Vagina (tissue), 2 donors: Measurements from ENCODE around the gene NTSR1.
"Not testable (repeated sequence)": the region's sequence is repeated elsewhere in the genome, so short reads cannot be mapped to it uniquely, and the experiment has no call there.

Experiments
- POLR2A ChIP-seq, 2 donors: fragments of 450-650 bp; IDR thresholded peaks; one replicate each; pipeline ENCODE4 v1.6.1; 2017; ENCODE audit warnings: antibody characterized with exemption in 2 of 2, mild to moderate bottlenecking in 2 of 2, moderate library complexity in 2 of 2
- POLR2AphosphoS5 ChIP-seq, 2 donors: sonication (generic); formaldehyde crosslinking; IDR thresholded peaks; one replicate each; pipeline ENCODE4 v1.9.0; 2017; ENCODE audit warnings: antibody characterized with exemption in 2 of 2, mild to moderate bottlenecking in 2 of 2, low read depth in 1 of 2; ENCODE audit not compliant: insufficient read depth in 1 of 2
- TF ChIP-seq, protein P1 (sequence below), 3 experiments: fragments of 450-650 bp in 2 of 3; fragments of 200-600 bp in 1 of 3; sonication (generic) in 1 of 3; IDR thresholded peaks; one replicate each; pipeline ENCODE4 v1.5.1; 2017 to 2019; ENCODE audit warnings: antibody characterized with exemption in 3 of 3, mild to moderate bottlenecking in 2 of 3, moderate library complexity in 2 of 3

DNA sequence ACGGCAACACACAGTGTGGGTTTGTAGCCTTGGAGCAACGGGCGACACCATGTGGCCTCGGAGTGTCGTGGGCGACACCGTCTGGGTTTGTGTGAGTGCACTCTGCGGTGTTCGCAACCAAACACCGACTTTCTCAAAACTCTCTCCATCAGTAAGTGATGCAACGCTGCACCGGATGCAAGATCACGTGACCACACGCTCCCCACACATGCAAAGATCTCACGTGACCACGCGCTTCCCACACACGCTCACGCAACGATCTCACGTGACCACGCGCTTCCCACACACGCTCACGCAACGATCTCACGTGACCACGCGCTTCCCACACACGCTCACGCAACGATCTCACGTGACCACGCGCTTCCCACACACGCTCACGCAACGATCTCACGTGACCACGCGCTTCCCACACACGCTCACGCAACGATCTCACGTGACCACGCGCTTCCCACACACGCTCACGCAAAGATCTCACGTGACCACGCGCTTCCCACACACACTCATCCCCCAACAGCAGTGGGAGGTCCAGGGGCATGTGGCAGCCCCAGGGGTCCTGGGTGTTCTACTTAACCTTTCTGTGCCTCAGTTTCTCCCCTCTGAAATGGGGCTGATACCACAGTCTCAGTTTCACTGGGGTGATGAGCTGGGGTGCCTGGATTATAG is 24.8 kb upstream of the NTSR1 start:
- TF ChIP-seq POLR2AphosphoS5 (IDR thresholded peaks at IDR 0.05; ENCODE audit: insufficient read depth in 1 of 2, low read depth in 1 of 2); POLR2A (IDR thresholded peaks at IDR 0.05): not testable (repeated sequence)
- TF ChIP-seq, protein P1, sequence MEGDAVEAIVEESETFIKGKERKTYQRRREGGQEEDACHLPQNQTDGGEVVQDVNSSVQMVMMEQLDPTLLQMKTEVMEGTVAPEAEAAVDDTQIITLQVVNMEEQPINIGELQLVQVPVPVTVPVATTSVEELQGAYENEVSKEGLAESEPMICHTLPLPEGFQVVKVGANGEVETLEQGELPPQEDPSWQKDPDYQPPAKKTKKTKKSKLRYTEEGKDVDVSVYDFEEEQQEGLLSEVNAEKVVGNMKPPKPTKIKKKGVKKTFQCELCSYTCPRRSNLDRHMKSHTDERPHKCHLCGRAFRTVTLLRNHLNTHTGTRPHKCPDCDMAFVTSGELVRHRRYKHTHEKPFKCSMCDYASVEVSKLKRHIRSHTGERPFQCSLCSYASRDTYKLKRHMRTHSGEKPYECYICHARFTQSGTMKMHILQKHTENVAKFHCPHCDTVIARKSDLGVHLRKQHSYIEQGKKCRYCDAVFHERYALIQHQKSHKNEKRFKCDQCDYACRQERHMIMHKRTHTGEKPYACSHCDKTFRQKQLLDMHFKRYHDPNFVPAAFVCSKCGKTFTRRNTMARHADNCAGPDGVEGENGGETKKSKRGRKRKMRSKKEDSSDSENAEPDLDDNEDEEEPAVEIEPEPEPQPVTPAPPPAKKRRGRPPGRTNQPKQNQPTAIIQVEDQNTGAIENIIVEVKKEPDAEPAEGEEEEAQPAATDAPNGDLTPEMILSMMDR (IDR thresholded peaks at IDR 0.05), result not testable (repeated sequence)
